HepG2 (cell line): ENCODE data around the gene HDAC3. TPM values are rescaled to one million over a fixed set of nuclear protein-coding genes. Genes with fewer than 3 reads are reported as not detected.
A peak's percentile ranks its signal among the peaks of the same experiment; 100 is the strongest.

Experiments
- ATF7-NPFF ChIP-seq: sonication (generic); formaldehyde crosslinking; IDR thresholded peaks from 2 replicates; pipeline ENCODE4 v1.8.1; 2023; ENCODE audit warnings: mild to moderate bottlenecking, low read depth, missing genetic modification reagents, moderate library complexity
- BCL6 ChIP-seq: IDR thresholded peaks from 2 replicates; pipeline ENCODE4 v1.6.1; 2016; ENCODE audit warnings: missing genetic modification reagents, missing compliant biosample characterization
- BCLAF1 ChIP-seq: fragments of 450-650 bp; IDR thresholded peaks from 2 replicates; pipeline ENCODE4 v1.6.1; 2017; ENCODE audit warnings: mild to moderate bottlenecking
- CEBPZ ChIP-seq: IDR thresholded peaks from 2 replicates; pipeline ENCODE4 v1.6.1; 2012; ENCODE audit warnings: low read length, improper control_type of control experiment
- GABPA ChIP-seq, 2 experiments: IDR thresholded peaks; 2 replicates each; pipeline ENCODE4 v1.6.1; 2011 to 2016; ENCODE audit warnings: low read depth in 2 of 2, low read length in 1 of 2, missing biosample characterization in 1 of 2, missing genetic modification characterization in 1 of 2
- PHB2 ChIP-seq: fragments of 450-650 bp; IDR thresholded peaks from 2 replicates; pipeline ENCODE4 v1.6.1; 2018; ENCODE audit not compliant: partially characterized antibody
- SOX13 ChIP-seq, 3 experiments: fragments of 450-650 bp in 1 of 3; sonication (generic) in 1 of 3; formaldehyde crosslinking in 1 of 3; IDR thresholded peaks in 2 of 3; conservative IDR thresholded peaks in 1 of 3; 2 replicates each; pipeline versions ENCODE4 v1.5.0 to v1.6.1; 2016 to 2020; ENCODE audit warnings: antibody characterized with exemption in 1 of 3, mild to moderate bottlenecking in 1 of 3, missing compliant biosample characterization in 1 of 3, missing genetic modification reagents in 1 of 3, moderate library complexity in 1 of 3
- ZBTB21 ChIP-seq: sonication (generic); formaldehyde crosslinking; IDR thresholded peaks from 2 replicates; pipeline ENCODE4 v1.4.0; 2020; ENCODE audit warnings: missing genetic modification reagents
- ZBTB38 ChIP-seq: sonication (generic); formaldehyde crosslinking; IDR thresholded peaks from 2 replicates; pipeline ENCODE4 v1.5.1; 2020; ENCODE audit warnings: mild to moderate bottlenecking, missing genetic modification reagents
- ZC3H4 ChIP-seq: sonication (generic); formaldehyde crosslinking; IDR thresholded peaks from 2 replicates; pipeline ENCODE4 v1.4.0; 2020; ENCODE audit warnings: missing genetic modification reagents, borderline replicate concordance
- ZMYM2 ChIP-seq: sonication (generic); formaldehyde crosslinking; IDR thresholded peaks from 2 replicates; pipeline ENCODE4 v1.8.0; 2022; ENCODE audit warnings: mild to moderate bottlenecking, missing genetic modification reagents
- ZNF205 ChIP-seq: IDR thresholded peaks from 2 replicates; pipeline ENCODE4 v1.6.1; 2018; ENCODE audit warnings: missing biosample characterization, missing genetic modification reagents
- ZNF343 ChIP-seq: sonication (generic); formaldehyde crosslinking; IDR thresholded peaks from 2 replicates; pipeline ENCODE4 v1.4.0; 2020; ENCODE audit warnings: mild to moderate bottlenecking, missing genetic modification reagents
- ZNF646 ChIP-seq: sonication (generic); formaldehyde crosslinking; IDR thresholded peaks from 2 replicates; pipeline ENCODE4 v1.9.0; 2021; ENCODE audit warnings: mild to moderate bottlenecking, missing genetic modification reagents
- ZNF766 ChIP-seq: sonication (generic); formaldehyde crosslinking; IDR thresholded peaks from 2 replicates; pipeline ENCODE4 v1.5.0; 2020; ENCODE audit warnings: missing genetic modification reagents, borderline replicate concordance
- ZNF777 ChIP-seq: sonication (generic); formaldehyde crosslinking; IDR thresholded peaks from 2 replicates; pipeline ENCODE4 v1.4.0; 2020; ENCODE audit warnings: missing genetic modification reagents
- polyA plus RNA-seq, 8 experiments: library from polyadenylated mRNA; depleted of rRNA in 3 of 8; stranded (reverse) in 7 of 8; unstranded in 1 of 8; fragments of >200 nt; fragmentation: Illumina TruSeq in 4 of 8; extraction: Trizol in 4 of 8; gene quantifications; 2 replicates each; pipeline versions ENCODE4 v1.2.1 to v1.2.3, GENCODE V29; 2011 to 2016; ENCODE audit warnings: low read depth in 4 of 8, missing spikeins in 1 of 8, mixed read lengths in 1 of 8; ENCODE audit not compliant: insufficient read depth in 1 of 8
- total RNA-seq, 5 experiments: library from RNA; depleted of rRNA; stranded (reverse); fragments of >200 nt; fragmentation: Illumina TruSeq; extraction: Trizol; gene quantifications; 2 replicates each; pipeline ENCODE4 v1.2.3, GENCODE V29; 2016; ENCODE audit warnings: low read depth in 1 of 5

HDAC3 gene
- total and polyA plus RNA-seq, 2 of the 13 experiments (the other 11 are each of a cell fraction or from before 2014, with no cell fraction given): 84.0 to 94.1 TPM

GRCh38 chr5:141637767-141638419 is 1.2 kb upstream of the HDAC3 start (continued):
- TF ChIP-seq ATF7-NPFF (CRISPR knock-in tag): peak; percentile 45; the same call in 1 of the 2 replicates
- no peak for TF ChIP-seq ZNF766 (CRISPR knock-in tag)
- TF ChIP-seq BCLAF1: no peak
- no peak for TF ChIP-seq SOX13 (IDR thresholded peaks at IDR 0.05)
- TF ChIP-seq SOX13 (CRISPR knock-in tag; conservative IDR thresholded peaks at IDR 0.05 in 1 of 2, IDR thresholded peaks at IDR 0.05 in 1 of 2): 0 out of 4 replicates have a peak, but pooled peaks of 1 of the 2 experiments have one; percentile 12
- no peak for TF ChIP-seq GABPA (IDR thresholded peaks at IDR 0.05; ENCODE audit: low read depth, low read length)
- TF ChIP-seq GABPA (CRISPR knock-in tag; IDR thresholded peaks at IDR 0.05; ENCODE audit: low read depth): 0 out of 2 replicates have a peak, but pooled peaks have one; percentile 16
- TF ChIP-seq ZMYM2 (CRISPR knock-in tag): no peak
- TF ChIP-seq PHB2: no peak
- TF ChIP-seq CEBPZ: no peak
- 0 out of 2 replicates have a peak, but pooled peaks have one; percentile 35 for TF ChIP-seq ZC3H4 (CRISPR knock-in tag)
- TF ChIP-seq BCL6 (CRISPR knock-in tag): no peak
- peak; percentile 70 for TF ChIP-seq ZBTB38 (CRISPR knock-in tag)
- TF ChIP-seq ZNF777 (CRISPR knock-in tag): peak; percentile 98
- TF ChIP-seq ZBTB21 (CRISPR knock-in tag): no peak
- TF ChIP-seq ZNF343: no peak
- TF ChIP-seq ZNF646 (CRISPR knock-in tag): peak; percentile 33; the same call in 1 of the 2 replicates
- TF ChIP-seq ZNF205 (CRISPR knock-in tag): 0 out of 2 replicates have a peak, but pooled peaks have one; percentile 31
